Measurements from ENCODE around the gene LDLRAD4.

LDLRAD4 gene

GRCh38 chr18:13449651-13450050 is 231.1 kb downstream of the LDLRAD4 start:
- Histone ChIP-seq H2BK12ac (ENCODE audit: low read length) (no peak overlapping the region), H3K9me3 (replicated peaks in 1 of 2; ENCODE audit: control insufficient read depth in 2 of 2, insufficient read depth in 1 of 2, low read depth in 1 of 2, low read length in 2 of 2) (peaks cover 0 to 1% of the 10 kb centered on the region in 2 donors), H3K79me1 (ENCODE audit: low read depth, low read length) (peaks cover 3% of the 10 kb centered on the region), H2BK15ac (ENCODE audit: low read length) (no peak overlapping the region), H2BK5ac (ENCODE audit: low read length) (no peak overlapping the region), H3K4me1 (ENCODE audit: control insufficient read depth in 2 of 2, insufficient read depth in 1 of 2, low read depth in 1 of 2, low read length in 2 of 2) (peaks cover 4 to 15% of the 10 kb centered on the region in 2 donors), H3K27me3 (ENCODE audit: control insufficient read depth in 3 of 3, insufficient read depth in 3 of 3, low read depth in 1 of 3, low read length in 3 of 3) (peaks cover 0 to 75% (median 17%) of the 10 kb centered on the region in 3 experiments), H3K4me3 (ENCODE audit: low read length in 2 of 2) (no peak overlapping the region), H3K4ac (ENCODE audit: low read length) (no peak overlapping the region), H3K14ac (ENCODE audit: low read length) (no peak overlapping the region), H2BK120ac (ENCODE audit: low read depth, low read length) (no peak overlapping the region), H3K27ac (replicated peaks; ENCODE audit: low read length) (no peak overlapping the region), H2AFZ (ENCODE audit: low read length) (no peak overlapping the region), H3K9ac (ENCODE audit: low read depth, low read length, poor library complexity) (no peak overlapping the region), H3K23ac (ENCODE audit: low read depth, low read length, poor library complexity) (no peak overlapping the region), H4K91ac (ENCODE audit: low read depth, low read length, poor library complexity) (no peak overlapping the region), H4K8ac (ENCODE audit: low read depth, low read length) (no peak overlapping the region), H3K18ac (ENCODE audit: low read length) (no peak overlapping the region), H3K36me3 (replicated peaks in 1 of 2; ENCODE audit: control insufficient read depth in 2 of 2, insufficient read depth in 2 of 2, low read length in 2 of 2) (peaks cover 0 to 2% of the 10 kb centered on the region in 2 donors), H3K4me2 (ENCODE audit: insufficient read depth, low read length, poor library complexity, severe bottlenecking) (no peak overlapping the region), H2AK5ac (ENCODE audit: low read depth, low read length) (no peak overlapping the region)
- no peak for DNase-seq (ENCODE audit: low spot score)
- no CpG with 5 or more reads among the region's 9 CpGs for WGBS, 2 donors (ENCODE audit: extremely low coverage in 2 of 2, insufficient read length in 2 of 2, insufficient replicate concordance in 1 of 2)

- no peak overlapping the region for H3K4ac ChIP-seq (ENCODE audit: low read length)
- no peaks in the 10 kb centered on the region for H3K36me3 ChIP-seq (replicated peaks in 1 of 2; ENCODE audit: control insufficient read depth in 2 of 2, insufficient read depth in 2 of 2, low read length in 2 of 2)
- H2BK12ac ChIP-seq (ENCODE audit: low read length), result no peak overlapping the region
- H3K79me1 ChIP-seq (ENCODE audit: low read depth, low read length), result no peaks in the 10 kb centered on the region
- no peak overlapping the region for H3K18ac ChIP-seq (ENCODE audit: low read length)
- H3K4me2 ChIP-seq (ENCODE audit: insufficient read depth, low read length, poor library complexity, severe bottlenecking), result no peak overlapping the region
- no peak overlapping the region for H2BK5ac ChIP-seq (ENCODE audit: low read length)
- no peak overlapping the region for H4K8ac ChIP-seq (ENCODE audit: low read depth, low read length)
- no peak overlapping the region for H2BK15ac ChIP-seq (ENCODE audit: low read length)
- WGBS, 2 donors (ENCODE audit: extremely low coverage in 2 of 2, insufficient read length in 2 of 2, insufficient replicate concordance in 1 of 2), result no CpG with 5 or more reads among the region's 10 CpGs
- no peak overlapping the region for H2AK5ac ChIP-seq (ENCODE audit: low read depth, low read length)
- H3K27ac ChIP-seq (replicated peaks; ENCODE audit: low read length), result no peak overlapping the region
- no peak overlapping the region for H4K91ac ChIP-seq (ENCODE audit: low read depth, low read length, poor library complexity)
- no peak overlapping the region for H2BK120ac ChIP-seq (ENCODE audit: low read depth, low read length)
- peaks cover 4 to 15% of the 10 kb centered on the region in 2 donors for H3K4me1 ChIP-seq (ENCODE audit: control insufficient read depth in 2 of 2, insufficient read depth in 1 of 2, low read depth in 1 of 2, low read length in 2 of 2)
- H3K14ac ChIP-seq (ENCODE audit: low read length), result no peak overlapping the region
- H3K9ac ChIP-seq (ENCODE audit: low read depth, low read length, poor library complexity), result no peak overlapping the region
- no peak for DNase-seq (ENCODE audit: low spot score)
- no peaks in the 10 kb centered on the region for H3K9me3 ChIP-seq (replicated peaks in 1 of 2; ENCODE audit: control insufficient read depth in 2 of 2, insufficient read depth in 1 of 2, low read depth in 1 of 2, low read length in 2 of 2)
- no peak overlapping the region for H3K23ac ChIP-seq (ENCODE audit: low read depth, low read length, poor library complexity)
- peak overlapping the region in 1 of 2 donors; percentile 12 for H3K4me3 ChIP-seq (ENCODE audit: low read length in 2 of 2)
- H3K27me3 ChIP-seq (ENCODE audit: control insufficient read depth in 3 of 3, insufficient read depth in 3 of 3, low read depth in 1 of 3, low read length in 3 of 3), result peaks cover 0 to 66% (median 13%) of the 10 kb centered on the region in 3 experiments
- H2AFZ ChIP-seq (ENCODE audit: low read length), result no peak overlapping the region
Measured at GRCh38 chr18:13450289-13451212, 232.0 kb downstream of the LDLRAD4 start.

- Histone ChIP-seq H3K4me3 (ENCODE audit: low read length in 2 of 2) (no peak overlapping the region), H3K4ac (ENCODE audit: low read length) (no peak overlapping the region), H2BK15ac (ENCODE audit: low read length) (no peak overlapping the region), H2AK5ac (ENCODE audit: low read depth, low read length) (no peak overlapping the region), H3K27ac (replicated peaks; ENCODE audit: low read length) (no peak overlapping the region), H3K18ac (ENCODE audit: low read length) (no peak overlapping the region), H3K4me1 (ENCODE audit: control insufficient read depth in 2 of 2, insufficient read depth in 1 of 2, low read depth in 1 of 2, low read length in 2 of 2) (peaks cover 4 to 15% of the 10 kb centered on the region in 2 donors), H4K8ac (ENCODE audit: low read depth, low read length) (no peak overlapping the region), H2BK120ac (ENCODE audit: low read depth, low read length) (no peak overlapping the region), H2BK5ac (ENCODE audit: low read length) (no peak overlapping the region), H3K9me3 (replicated peaks in 1 of 2; ENCODE audit: control insufficient read depth in 2 of 2, insufficient read depth in 1 of 2, low read depth in 1 of 2, low read length in 2 of 2) (no peaks in the 10 kb centered on the region), H3K23ac (ENCODE audit: low read depth, low read length, poor library complexity) (no peak overlapping the region), H3K27me3 (ENCODE audit: control insufficient read depth in 3 of 3, insufficient read depth in 3 of 3, low read depth in 1 of 3, low read length in 3 of 3) (peaks cover 0 to 60% (median 7%) of the 10 kb centered on the region in 3 experiments), H3K4me2 (ENCODE audit: insufficient read depth, low read length, poor library complexity, severe bottlenecking) (no peak overlapping the region), H3K9ac (ENCODE audit: low read depth, low read length, poor library complexity) (no peak overlapping the region), H3K14ac (ENCODE audit: low read length) (no peak overlapping the region), H3K36me3 (replicated peaks in 1 of 2; ENCODE audit: control insufficient read depth in 2 of 2, insufficient read depth in 2 of 2, low read length in 2 of 2) (no peaks in the 10 kb centered on the region), H3K79me1 (ENCODE audit: low read depth, low read length) (no peaks in the 10 kb centered on the region), H2AFZ (ENCODE audit: low read length) (no peak overlapping the region), H2BK12ac (ENCODE audit: low read length) (no peak overlapping the region), H4K91ac (ENCODE audit: low read depth, low read length, poor library complexity) (no peak overlapping the region)
- DNase-seq (ENCODE audit: low spot score), result no peak
- no CpG with 5 or more reads among the region's 3 CpGs for WGBS, 2 donors (ENCODE audit: extremely low coverage in 2 of 2, insufficient read length in 2 of 2, insufficient replicate concordance in 1 of 2)
Measured at GRCh38 chr18:13451213-13451540, 232.6 kb downstream of the LDLRAD4 start.

GRCh38 chr18:13451661-13452387 is 233.3 kb downstream of the LDLRAD4 start:
- no peak overlapping the region for H3K4me3 ChIP-seq (ENCODE audit: low read length in 2 of 2)
- no peak overlapping the region for H4K8ac ChIP-seq (ENCODE audit: low read depth, low read length)
- peaks cover 0 to 53% (median 3%) of the 10 kb centered on the region in 3 experiments for H3K27me3 ChIP-seq (ENCODE audit: control insufficient read depth in 3 of 3, insufficient read depth in 3 of 3, low read depth in 1 of 3, low read length in 3 of 3)
- no peak overlapping the region for H3K23ac ChIP-seq (ENCODE audit: low read depth, low read length, poor library complexity)
- H3K79me1 ChIP-seq (ENCODE audit: low read depth, low read length), result no peaks in the 10 kb centered on the region
- no peak overlapping the region for H3K14ac ChIP-seq (ENCODE audit: low read length)
- no peak overlapping the region for H2BK120ac ChIP-seq (ENCODE audit: low read depth, low read length)
- H3K4me1 ChIP-seq (ENCODE audit: control insufficient read depth in 2 of 2, insufficient read depth in 1 of 2, low read depth in 1 of 2, low read length in 2 of 2), result peaks cover 4 to 10% of the 10 kb centered on the region in 2 donors
- H2BK15ac ChIP-seq (ENCODE audit: low read length), result no peak overlapping the region
- DNase-seq (ENCODE audit: low spot score), result no peak
- H3K18ac ChIP-seq (ENCODE audit: low read length), result peak overlapping the region; percentile 11
- H3K27ac ChIP-seq (replicated peaks; ENCODE audit: low read length), result no peak overlapping the region
- H3K9me3 ChIP-seq (replicated peaks in 1 of 2; ENCODE audit: control insufficient read depth in 2 of 2, insufficient read depth in 1 of 2, low read depth in 1 of 2, low read length in 2 of 2), result no peaks in the 10 kb centered on the region
- no peak overlapping the region for H4K91ac ChIP-seq (ENCODE audit: low read depth, low read length, poor library complexity)
- H2AFZ ChIP-seq (ENCODE audit: low read length), result no peak overlapping the region
- no peak overlapping the region for H3K4me2 ChIP-seq (ENCODE audit: insufficient read depth, low read length, poor library complexity, severe bottlenecking)
- H2BK5ac ChIP-seq (ENCODE audit: low read length), result no peak overlapping the region
- H2BK12ac ChIP-seq (ENCODE audit: low read length), result no peak overlapping the region
- H3K9ac ChIP-seq (ENCODE audit: low read depth, low read length, poor library complexity), result no peak overlapping the region
- no peaks in the 10 kb centered on the region for H3K36me3 ChIP-seq (replicated peaks in 1 of 2; ENCODE audit: control insufficient read depth in 2 of 2, insufficient read depth in 2 of 2, low read length in 2 of 2)
- H3K4ac ChIP-seq (ENCODE audit: low read length), result no peak overlapping the region
- no peak overlapping the region for H2AK5ac ChIP-seq (ENCODE audit: low read depth, low read length)
- no CpG with 5 or more reads among the region's 14 CpGs for WGBS, 2 donors (ENCODE audit: extremely low coverage in 2 of 2, insufficient read length in 2 of 2, insufficient replicate concordance in 1 of 2)
